Suprapubic skin (tissue), 4 donors: ENCODE measurements around the gene ZNF121. TPM values are rescaled to one million over a fixed set of nuclear protein-coding genes. Genes with fewer than 3 reads are reported as not detected.

ENCODE experiments used
- DNase-seq, 2 donors: peaks; one replicate each; pipeline ENCODE4 v3.0.0-alpha.2; 2019; ENCODE audit warnings: low spot score in 2 of 2
- H3K27ac ChIP-seq: fragments of 200-600 bp; sonication (generic); one replicate; pipeline ENCODE4 v1.5.1; 2019
- H3K27me3 ChIP-seq: fragments of 200-600 bp; sonication (generic); one replicate; pipeline ENCODE4 v1.5.1; 2019
- H3K36me3 ChIP-seq: fragments of 200-600 bp; sonication (generic); one replicate; pipeline ENCODE4 v1.5.1; 2019
- H3K4me1 ChIP-seq: fragments of 200-600 bp; sonication (generic); one replicate; pipeline ENCODE4 v1.5.1; 2019
- H3K4me3 ChIP-seq: fragments of 200-600 bp; sonication (generic); one replicate; pipeline ENCODE4 v1.5.1; 2019; ENCODE audit warnings: mild to moderate bottlenecking
- H3K9me3 ChIP-seq: fragments of 200-600 bp; sonication (generic); one replicate; pipeline ENCODE4 v1.5.1; 2019
- CTCF ChIP-seq, 2 donors: fragments of 200-600 bp in 1 of 2; fragments of 450-650 bp in 1 of 2; sonication (generic) in 1 of 2; IDR thresholded peaks; one replicate each; pipeline ENCODE4 v1.5.1; 2016 to 2019; ENCODE audit warnings: antibody characterized with exemption in 2 of 2, mild to moderate bottlenecking in 1 of 2, moderate library complexity in 1 of 2
- EP300 ChIP-seq: sonication (generic); formaldehyde crosslinking; IDR thresholded peaks from one replicate; pipeline ENCODE4 v1.6.1; 2017; ENCODE audit warnings: antibody characterized with exemption
- POLR2A ChIP-seq, 2 donors: fragments of 450-650 bp; IDR thresholded peaks; one replicate each; pipeline ENCODE4 v1.6.1; 2017; ENCODE audit warnings: antibody characterized with exemption in 2 of 2, mild to moderate bottlenecking in 2 of 2, moderate library complexity in 2 of 2
- POLR2AphosphoS5 ChIP-seq, 3 donors: sonication (generic); formaldehyde crosslinking; IDR thresholded peaks; one replicate each; pipeline ENCODE4 v1.6.1; 2017; ENCODE audit warnings: antibody characterized with exemption in 3 of 3
- WGBS: methylation state at CpG from one replicate; pipeline ENCODE4 v1.1.5; 2018; 5-methylcytosine and 5-hydroxymethylcytosine counted together
- total RNA-seq, 4 donors: library from RNA; depleted of rRNA; stranded (reverse); fragments of >200 nt; gene quantifications; one replicate each; pipeline ENCODE4 v1.1.0, GENCODE V29; 2016

ZNF121 gene
- 10 to 100 TPM; 34.4 to 52.6 (median 35.3) TPM for total RNA-seq

- Histone ChIP-seq H3K36me3 (peaks cover 12% of the 10 kb centered on the region), H3K4me3 (peak within 1 kb of the TSS; percentile 75), H3K9me3 (no peaks in the 10 kb centered on the region), H3K4me1 (peaks cover 11% of the 10 kb centered on the region), H3K27ac (peak within 1 kb of the TSS; percentile 88), H3K27me3 (no peaks in the 10 kb centered on the region)
- no peak for TF ChIP-seq CTCF (IDR thresholded peaks at IDR 0.05)
- no peak for TF ChIP-seq EP300
- TF ChIP-seq POLR2AphosphoS5 (IDR thresholded peaks at IDR 0.05): peak; percentile 19 to 52 (median 43)
- TF ChIP-seq POLR2A (IDR thresholded peaks at IDR 0.05): peak in 1 of 2 donors; percentile 52
- peak; percentile 89 to 90 for DNase-seq
- whole genome bisulfite sequencing: under 1% methylated on average over 36 of the region's 51 CpGs
Observed at GRCh38 chr19:9584073-9584833, at the start of gene ZNF121. Gene ZNF121, minus strand, starts transcription at chr19:9584504. Its CDS starts 16,407 bp downstream, at chr19:9568097.

GRCh38 chr19:9627856-9628255 is 43.6 kb upstream of the ZNF121 start:
- H3K4me3 ChIP-seq: no peak overlapping the region
- DNase-seq: no peak
- 79% methylated on average over 2 of the region's 2 CpGs for WGBS

GRCh38 chr19:9622531-9622930 is 38.2 kb upstream of the ZNF121 start:
- Histone ChIP-seq H3K9me3 (no peaks in the 10 kb centered on the region), H3K27ac (peak overlapping the region; percentile 94), H3K4me3 (peak overlapping the region; percentile 64), H3K36me3 (peaks cover 19% of the 10 kb centered on the region), H3K4me1 (peaks cover 41% of the 10 kb centered on the region), H3K27me3 (no peaks in the 10 kb centered on the region)
- no peak for DNase-seq
- WGBS: 31% methylated on average over 2 of the region's 2 CpGs
- TF ChIP-seq EP300: no peak

More at GRCh38 chr19:9627856-9628255, 43.6 kb upstream of the ZNF121 start:
- Histone ChIP-seq H3K27me3 (no peaks in the 10 kb centered on the region), H3K4me1 (peaks cover 15% of the 10 kb centered on the region), H3K36me3 (peaks cover 8% of the 10 kb centered on the region), H3K27ac (no peak overlapping the region), H3K9me3 (no peaks in the 10 kb centered on the region)
- TF ChIP-seq CTCF (IDR thresholded peaks at IDR 0.05) (no peak), POLR2AphosphoS5 (IDR thresholded peaks at IDR 0.05) (no peak), EP300 (no peak), POLR2A (IDR thresholded peaks at IDR 0.05) (no peak)

- Histone ChIP-seq H3K27me3 (no peaks in the 10 kb centered on the region), H3K27ac (peak within 1 kb of the TSS; percentile 94), H3K9me3 (no peaks in the 10 kb centered on the region), H3K36me3 (peaks cover 30% of the 10 kb centered on the region), H3K4me3 (peak within 1 kb of the TSS; percentile 64), H3K4me1 (peaks cover 41% of the 10 kb centered on the region)
- 1% methylated on average over 27 of the region's 33 CpGs for WGBS
- TF ChIP-seq POLR2AphosphoS5 (IDR thresholded peaks at IDR 0.05) (peak in 2 of 3 donors; percentile 29 to 73), CTCF (IDR thresholded peaks at IDR 0.05) (no peak)
- DNase-seq: peak; percentile 90 to 93
Observed at GRCh38 chr19:9621156-9622037, 37.1 kb upstream of the ZNF121 start, which contains the start of gene ZNF561. Gene ZNF561, minus strand, starts transcription at chr19:9621232. Its CDS starts 1,776 bp downstream, at chr19:9619456.

GRCh38 chr19:9620842-9621155 is 36.5 kb upstream of the ZNF121 start:
- no peak for DNase-seq
- peak overlapping the region; percentile 64 for H3K4me3 ChIP-seq
- peaks cover 37% of the 10 kb centered on the region for H3K4me1 ChIP-seq
- WGBS: 3% methylated on average over 16 of the region's 16 CpGs
- H3K9me3 ChIP-seq: no peaks in the 10 kb centered on the region
- H3K36me3 ChIP-seq: peaks cover 36% of the 10 kb centered on the region
- peak overlapping the region; percentile 94 for H3K27ac ChIP-seq
- H3K27me3 ChIP-seq: no peaks in the 10 kb centered on the region
- TF ChIP-seq CTCF (IDR thresholded peaks at IDR 0.05) (no peak), POLR2A (IDR thresholded peaks at IDR 0.05) (no peak), POLR2AphosphoS5 (IDR thresholded peaks at IDR 0.05) (no peak), EP300 (no peak)
